Stimulated activated CD8-positive, alpha-beta memory T cell treated with anti-CD3 and anti-CD28 coated beads, Interleukin-4, amount 100 ng/mL, for 24 hours (primary cell): Measurements from ENCODE around the gene ISCU.
"Not testable (repeated sequence)": the region's sequence is repeated elsewhere in the genome, so short reads cannot be mapped to it uniquely, and the experiment has no call there.

Source experiments
- DNase-seq: peaks from one replicate; pipeline ENCODE4 v3.0.0-alpha.2; 2020; ENCODE audit warnings: low read depth

Gene ISCU

DNA sequence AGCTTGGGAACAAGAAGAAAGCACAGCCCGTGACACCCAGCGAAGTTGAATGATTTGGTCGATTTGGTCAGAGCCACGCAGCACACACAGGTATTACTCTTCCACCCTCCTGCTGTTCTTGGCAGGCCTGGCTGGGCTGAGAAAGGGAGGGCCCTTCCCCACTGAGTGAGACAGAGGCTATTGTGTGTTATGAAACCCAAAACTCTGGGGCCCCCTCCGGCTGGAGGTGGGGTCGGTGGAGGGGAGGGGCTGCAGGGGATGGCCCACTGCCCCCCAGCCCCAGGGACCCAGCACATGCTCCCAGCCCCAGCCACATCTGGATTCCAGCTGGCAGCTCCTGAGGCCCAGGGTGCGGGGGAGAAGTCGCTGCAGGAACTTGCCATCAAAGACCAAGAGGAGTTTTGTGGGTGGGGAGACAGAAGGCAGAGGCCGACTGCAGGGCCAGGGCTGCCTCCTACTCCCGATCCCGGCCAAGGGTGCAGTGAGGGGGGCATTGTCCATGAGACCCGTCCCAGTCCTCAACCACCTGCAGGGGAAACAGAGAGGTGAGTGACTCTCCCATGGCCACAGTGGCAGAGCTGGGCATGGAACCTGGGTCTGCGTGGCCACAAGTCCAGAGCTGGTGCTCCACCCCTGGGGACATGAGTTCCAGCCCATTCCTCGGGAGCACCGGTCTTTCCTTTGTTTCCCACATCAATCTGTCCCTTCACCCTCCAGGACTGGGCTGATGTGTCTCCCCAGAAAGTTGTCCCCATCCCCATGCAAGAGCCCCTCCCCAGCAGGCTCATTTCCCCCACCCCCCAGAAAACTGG is 26.8 kb downstream of the ISCU start:
- DNase-seq: no peak

DNA sequence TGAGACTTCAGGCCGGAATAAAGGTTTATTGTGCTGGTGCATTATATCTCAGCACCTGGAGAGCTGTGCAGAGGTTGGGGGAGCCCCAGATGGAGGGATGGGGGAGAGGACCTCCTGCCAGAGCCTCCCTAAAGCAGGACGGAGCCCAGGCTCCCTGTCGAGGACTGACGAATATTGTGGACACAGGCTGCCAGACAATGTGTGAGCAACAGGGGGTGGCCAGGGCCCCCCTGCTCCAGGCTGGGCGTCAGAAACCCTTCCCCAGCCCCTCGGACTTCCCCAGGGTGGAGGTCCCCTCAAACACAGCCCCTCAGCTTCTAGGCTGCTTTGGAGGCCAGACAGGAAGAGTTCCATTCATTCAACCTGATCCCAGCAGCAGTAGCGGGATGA is 27.4 kb downstream of the ISCU start:
- no peak for DNase-seq

DNA sequence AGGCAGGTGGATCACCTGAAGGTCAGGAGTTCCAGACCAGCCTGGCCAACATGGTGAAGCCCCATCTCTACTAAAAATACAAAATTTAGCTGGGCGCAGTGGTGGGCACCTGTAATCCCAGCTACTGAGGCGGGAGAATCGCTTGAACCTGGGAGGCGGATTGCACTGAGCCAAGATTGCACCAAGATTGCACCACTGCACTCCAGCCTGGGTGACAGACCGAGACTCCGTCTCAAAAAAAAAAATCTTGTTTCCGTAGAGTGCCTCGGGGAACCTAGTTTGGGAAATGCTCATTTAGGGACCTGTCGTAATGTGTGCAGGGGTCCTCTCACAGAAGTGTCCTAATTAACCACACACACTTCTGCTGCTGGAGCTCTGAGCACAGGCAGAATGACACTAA is 28.1 kb downstream of the ISCU start:
- DNase-seq: not testable (repeated sequence)

DNA sequence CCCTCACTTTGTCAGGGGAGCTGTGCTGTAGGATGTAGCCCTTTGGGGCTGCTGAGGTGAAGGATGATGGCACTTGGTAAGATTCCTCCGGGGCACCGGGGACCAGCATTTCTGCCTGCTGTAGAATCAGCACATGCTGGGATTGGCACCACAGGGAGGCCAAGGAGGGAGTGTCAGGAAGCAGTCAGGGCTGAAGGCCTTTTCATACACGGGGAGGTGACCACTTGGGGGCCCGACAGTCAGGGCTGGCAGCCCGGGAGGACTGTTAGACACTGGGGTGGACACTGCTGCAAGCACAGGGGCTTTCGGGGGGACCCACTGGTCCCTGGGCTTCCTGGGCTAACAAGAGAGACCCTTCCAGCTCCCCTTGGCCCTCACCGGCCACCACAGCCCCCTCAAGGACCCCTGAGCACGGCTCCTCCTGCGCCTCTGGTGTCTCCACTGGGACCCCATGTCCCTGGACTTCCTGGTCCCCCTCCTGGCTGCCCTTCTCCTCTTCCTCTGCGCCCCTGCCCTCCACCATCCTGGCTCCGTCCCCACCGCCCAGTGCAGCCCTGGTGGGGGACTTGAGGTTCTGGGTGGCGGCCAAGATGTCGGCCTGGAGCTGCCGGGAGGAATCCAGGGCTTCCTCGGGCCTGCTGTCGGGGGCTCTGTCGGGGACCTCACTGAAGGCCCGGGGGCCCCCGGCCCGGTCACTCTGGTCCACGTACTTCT is 29.0 kb downstream of the ISCU start:
- no peak for DNase-seq

DNA sequence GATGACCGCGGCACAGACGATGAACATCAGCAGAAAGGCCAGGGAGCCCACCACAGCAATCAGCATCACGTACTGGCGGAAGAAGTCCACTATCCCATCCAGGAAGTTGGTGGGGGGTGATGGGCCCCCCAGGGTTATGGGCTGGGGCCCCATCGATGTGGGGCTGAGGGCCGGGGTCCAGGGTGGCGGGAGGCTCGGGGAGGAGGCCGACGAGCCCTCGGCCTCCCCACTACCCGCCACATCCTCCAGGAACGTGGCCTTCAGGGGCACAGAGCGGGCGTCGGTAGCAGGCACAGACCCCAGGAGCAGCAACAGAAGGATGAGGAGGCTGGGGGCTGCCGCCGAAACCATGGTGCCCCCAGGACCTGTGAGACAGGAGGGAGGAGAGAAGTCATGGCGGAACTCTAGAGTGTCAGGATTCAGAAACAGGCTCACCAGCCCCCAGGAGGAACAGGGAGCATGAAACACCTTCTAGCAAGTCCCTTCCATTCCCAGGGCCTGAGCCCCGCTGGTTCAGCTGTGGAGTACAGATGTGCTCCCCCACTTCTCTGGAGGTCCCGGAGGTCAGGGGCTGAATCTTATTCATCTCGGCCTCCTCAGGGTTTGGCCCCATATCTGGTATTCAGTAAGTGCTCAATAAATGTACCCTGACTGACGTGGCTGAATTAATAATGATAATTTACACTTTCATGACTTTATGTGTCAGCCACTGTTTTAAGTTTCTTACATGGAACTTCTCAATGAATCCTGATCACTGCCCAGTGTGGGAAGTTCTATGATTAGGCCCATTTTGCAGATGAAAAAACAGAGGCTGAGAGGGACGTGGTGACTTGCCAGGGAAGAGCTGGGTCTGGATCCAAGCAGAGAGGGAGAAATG is 29.9 kb downstream of the ISCU start:
- DNase-seq: no peak

DNA sequence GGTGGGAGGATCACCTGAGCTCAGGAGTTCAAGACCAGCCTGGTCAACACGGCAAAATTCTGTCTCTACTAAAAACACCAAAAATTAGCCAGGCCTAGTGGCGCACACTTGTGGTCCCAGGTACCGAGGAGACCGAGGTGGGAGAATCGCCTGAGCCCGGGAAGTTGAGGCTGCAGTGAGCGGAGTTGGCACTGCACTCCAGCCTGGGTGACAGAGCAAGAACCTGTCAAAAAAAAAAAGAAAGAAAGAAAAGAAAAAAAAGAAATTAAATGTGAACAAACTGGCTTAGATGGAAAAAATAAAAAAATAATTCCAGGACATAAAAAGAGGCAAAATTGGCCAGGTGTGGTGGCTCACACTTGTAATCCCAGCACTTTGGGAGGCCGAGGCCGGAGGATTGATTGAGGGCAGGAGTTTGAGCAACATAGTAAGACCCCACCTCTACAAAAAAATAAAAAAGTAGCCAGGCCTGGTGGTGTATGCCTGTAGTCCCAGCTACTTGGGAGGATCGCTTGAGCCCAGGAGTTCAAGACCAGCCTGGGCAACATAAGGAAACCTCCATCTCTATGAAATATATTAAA is 32.0 kb downstream of the ISCU start:
- no peak for DNase-seq

DNA sequence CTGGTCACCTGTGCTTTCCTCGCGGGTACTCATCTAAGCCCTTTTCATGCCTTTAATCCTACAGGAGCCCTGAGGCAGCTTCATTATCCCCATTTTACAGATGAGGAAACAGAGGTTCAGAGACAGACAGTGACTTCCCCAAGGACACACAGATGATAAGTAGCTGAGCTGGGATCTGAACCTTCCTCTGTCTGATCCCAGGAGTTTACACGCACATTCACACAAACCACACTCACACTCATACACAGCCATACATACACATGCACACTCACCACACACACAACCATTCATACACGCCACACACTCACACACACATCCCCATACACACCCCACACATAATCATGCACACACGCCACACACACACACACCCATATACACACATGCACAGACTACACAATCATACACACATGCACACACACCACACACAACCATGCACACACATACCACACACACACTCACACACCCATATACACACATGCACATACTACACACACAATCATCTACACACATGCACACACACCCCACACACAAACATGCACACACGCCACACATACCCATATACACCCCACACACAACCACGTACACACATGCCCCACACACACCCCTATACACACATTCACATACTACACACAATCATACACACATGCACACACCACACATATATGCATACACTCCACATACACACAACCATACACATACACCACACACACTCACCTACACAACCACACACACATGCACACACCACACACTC is 32.7 kb downstream of the ISCU start:
- no peak for DNase-seq

DNA sequence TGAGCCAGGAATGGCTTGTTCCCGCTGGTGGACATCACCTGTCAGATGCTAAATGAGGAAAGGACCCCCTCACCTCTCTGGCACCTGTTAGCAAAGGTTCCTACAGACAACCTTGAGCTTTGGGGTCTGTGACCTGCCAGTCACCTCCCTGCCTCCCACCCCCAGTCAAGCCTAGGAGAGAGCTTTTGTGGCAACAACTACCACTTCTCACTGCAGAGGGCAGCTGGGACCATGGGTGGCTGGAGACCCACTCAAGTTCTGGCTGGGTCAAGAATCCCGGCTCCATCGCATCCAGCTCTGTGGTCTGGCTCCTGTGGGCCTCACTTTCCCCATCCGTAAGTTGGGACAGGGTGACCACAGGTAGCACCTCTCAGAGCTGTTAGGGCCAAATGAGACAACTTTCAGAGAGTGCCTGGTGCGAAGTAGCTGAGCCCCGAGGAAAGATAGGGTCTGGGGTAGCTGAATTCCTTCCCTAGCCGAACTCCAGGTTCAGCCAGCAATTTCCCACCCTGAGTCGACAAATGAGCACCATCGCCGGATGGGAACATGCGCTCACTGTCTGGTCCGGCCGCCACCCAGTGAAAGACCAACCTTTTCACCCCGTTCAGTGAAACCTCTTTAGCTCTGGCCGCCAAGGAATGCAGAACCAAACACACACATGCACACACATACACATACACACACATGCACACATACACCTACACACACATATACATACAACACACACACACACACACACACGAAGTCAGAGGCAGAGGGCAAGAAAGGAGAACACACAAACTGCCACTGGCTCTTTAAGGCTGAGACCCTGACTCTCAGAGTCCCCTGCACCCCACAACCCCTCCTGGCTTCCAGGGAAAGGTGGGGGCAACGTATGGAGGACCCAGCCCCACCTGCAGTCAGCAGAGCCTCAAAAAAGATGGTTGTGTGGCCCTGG is 33.6 kb downstream of the ISCU start:
- DNase-seq: no peak

DNA sequence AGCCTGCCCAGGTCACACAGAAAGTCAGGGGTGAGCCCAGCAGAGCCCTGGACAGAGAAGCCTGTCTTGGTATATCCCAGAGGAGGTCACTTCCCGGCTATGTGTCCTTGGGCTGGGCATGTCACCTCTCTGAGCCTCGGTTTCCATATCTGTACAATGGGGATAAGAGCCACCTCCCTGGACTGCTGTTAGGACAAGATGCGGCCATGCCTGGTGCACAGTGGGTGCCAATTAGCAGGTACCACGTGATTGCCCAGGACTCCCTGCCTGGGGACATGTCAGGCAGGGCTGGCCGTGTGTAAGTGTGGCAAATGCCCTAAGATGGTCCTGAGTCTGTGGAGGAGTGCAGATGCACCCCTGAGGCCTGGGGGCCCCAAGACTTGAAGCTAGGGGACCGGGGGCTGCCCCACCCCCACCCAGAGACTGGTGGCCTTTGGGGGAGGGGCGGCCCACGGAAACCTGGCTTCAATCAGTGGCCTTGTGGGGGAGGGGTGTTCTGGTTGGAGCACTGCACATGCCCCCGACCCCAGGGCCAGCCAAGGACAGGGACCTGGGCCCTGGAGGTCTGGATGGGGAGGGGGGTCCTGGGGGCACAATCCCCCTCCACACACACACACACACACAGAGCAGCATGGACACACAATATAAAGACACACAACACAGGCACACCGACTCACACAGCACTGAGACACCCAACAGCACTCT is 34.6 kb downstream of the ISCU start:
- no peak for DNase-seq

DNA sequence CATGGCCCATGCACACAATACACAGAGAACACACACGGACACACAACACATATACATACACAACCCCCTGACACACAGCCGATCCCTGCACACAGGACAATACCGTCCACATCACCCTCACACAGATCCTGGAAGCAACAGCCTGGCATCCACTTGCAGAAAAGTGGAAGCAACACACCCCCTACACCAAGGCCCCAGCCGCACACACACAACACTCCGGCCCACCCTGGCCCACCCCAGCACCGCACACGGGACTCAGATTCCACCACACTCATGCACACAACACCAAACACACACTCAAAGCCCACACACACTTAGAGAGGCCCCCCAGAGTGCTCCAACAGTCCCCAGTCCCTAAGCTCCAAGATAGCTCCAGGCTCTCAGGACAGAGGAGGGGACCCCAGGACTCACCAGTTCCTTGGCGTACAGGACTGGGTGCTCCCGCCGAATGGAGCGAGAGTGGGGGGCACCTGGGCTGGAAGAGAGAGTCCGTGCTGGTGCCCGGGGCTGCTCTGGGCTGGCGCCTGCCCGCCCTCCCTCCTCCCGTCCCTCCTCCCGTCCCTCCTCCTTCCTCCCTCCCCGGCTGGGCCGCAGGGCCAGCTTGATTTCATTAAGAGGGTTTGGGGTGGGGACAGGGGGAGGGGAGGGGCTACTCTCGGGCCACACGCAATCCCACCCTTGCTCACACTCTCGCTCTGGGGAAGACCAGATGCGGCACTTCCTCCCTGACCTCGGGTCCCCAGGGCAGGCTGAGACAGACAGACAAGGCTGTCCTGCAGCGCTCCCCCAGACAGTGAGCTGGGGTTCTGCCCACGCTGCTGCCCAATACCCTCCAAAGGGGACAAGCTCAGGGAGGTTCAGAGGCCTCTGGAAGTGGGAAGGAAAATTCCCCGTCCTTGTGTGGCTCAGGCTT is 35.4 kb downstream of the ISCU start, which contains the start of gene TMEM119:
Gene TMEM119 (minus strand): TSS at position 526 of the 913 bp plus-strand sequence. CDS start 5,701 bp downstream, outside the sequence.
- no peak for DNase-seq

DNA sequence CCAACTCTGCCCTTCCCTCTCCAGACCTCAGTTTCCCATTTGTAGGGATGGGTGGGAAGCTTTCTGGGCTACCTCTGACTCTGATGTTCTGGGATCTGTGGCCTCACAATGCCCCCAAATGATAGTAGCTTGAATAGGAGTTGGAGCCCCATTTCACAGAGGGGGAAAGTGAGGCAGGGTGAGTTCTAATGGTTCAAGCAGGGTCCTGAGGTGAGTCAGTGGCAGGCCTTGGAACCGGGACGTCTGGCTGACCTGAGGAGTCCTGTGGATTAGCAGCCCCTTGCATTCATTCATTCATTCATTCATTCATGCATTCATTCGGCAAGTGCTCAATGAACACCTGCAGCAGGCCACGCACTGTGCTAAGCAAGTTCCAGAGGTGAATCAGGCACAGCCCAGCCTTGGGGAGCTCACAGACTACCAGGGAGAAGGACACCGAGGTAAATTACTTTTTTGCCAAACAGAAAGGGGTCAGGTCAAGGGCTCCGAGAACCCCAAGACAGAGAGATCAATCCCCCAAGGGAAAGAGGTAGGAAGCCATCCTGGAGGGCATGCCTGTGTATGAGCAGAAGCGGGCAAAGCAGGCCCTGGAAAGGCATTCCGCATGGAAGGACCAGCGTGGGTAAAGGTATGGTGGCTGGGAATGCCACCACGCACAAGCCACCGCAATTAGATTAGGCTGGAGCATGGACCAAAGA is 36.3 kb downstream of the ISCU start:
- no peak for DNase-seq

DNA sequence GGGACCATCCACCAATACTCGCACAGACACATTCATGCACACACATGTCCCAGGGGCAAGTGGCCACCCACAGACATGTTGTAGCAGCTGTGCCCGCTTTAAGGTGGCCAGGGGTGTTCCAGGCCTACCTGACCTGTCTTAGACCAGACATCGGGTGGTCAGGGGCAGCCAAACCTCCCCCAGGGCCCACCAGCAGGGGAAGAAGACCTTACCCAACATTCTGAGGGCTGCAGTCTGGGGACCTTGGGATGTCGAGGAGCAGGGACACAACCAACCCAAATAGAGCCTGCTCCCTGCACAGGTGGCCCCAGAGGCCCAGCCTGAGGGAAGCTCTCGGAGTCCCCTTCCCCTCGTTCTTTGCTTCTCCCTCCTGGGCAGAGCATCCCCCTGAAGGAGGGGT is 37.1 kb downstream of the ISCU start:
- no peak for DNase-seq

DNA sequence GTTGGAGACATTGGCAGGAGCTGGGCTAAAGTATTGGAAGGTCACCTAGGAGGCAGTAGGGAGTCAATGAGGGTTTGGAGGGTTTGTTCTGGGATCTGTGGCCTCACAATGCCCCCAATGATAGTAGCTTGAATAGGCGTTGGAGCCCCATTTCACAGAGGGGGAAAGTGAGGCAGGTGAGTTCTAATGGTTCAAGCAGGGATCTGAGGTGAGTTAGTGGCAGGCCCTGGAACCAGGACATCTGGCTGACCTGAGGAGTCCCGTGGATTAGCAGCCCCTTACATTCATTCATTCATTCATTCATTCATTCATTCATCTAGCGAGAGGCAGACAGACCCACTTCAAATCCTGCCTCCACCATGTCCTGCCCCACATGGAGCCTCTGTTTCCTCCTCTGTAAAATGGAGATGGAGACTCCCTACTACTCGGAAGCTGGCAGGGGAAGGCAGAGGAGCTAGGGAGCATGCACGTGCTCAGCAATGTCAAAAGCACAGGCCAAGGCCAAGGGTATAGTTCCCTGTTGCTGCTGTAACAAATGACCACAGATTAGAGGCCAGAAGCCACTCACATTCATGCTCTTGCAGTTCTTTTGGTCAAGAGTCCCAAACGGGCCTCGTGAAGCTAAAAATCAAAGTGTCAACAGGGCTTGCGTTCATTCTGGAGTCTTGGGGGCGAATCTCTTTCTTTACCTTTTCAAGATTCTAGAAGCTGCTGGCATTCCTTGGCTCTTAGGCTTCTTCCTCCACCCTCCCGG is 37.7 kb downstream of the ISCU start:
- DNase-seq: no peak

DNA sequence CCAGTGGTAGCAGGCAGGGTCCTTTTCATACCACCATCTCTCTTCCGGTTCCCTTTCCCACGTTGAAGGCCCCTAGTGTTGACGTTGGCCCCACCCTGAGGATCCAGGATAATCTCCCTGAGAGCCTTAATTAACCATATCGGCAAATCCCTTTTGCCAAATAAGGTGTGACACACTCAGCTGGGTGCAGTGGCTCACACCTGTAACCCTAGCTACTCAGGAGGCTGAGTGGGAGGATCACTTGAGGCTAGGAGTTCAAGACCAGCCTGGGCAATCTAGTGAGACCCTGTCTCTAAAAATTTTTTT is 38.3 kb downstream of the ISCU start:
- DNase-seq: no peak

DNA sequence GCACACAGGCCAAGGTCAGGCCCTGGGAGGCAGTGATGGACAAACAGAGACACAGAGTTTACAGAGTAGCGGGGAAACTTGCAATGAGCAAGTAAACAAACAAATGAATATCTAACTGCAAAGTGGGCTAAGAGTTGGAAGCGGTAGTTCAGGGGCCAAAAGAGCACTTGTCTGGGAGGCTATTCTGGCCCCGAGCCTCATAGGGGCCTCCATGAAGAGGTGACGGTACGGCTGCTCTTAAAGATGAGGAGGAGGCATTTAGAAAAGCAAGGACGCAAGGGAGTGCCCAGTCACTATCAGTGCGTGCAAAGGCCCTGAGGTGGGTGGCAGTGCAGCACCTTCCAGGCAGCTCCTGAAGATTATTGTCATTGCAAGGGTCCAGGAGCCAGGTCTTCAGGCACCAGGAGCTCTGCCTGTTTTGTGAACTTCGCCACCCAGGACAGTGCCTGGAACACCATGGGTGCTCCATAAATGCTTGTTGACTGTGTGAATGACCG is 39.9 kb downstream of the ISCU start:
- DNase-seq: no peak

DNA sequence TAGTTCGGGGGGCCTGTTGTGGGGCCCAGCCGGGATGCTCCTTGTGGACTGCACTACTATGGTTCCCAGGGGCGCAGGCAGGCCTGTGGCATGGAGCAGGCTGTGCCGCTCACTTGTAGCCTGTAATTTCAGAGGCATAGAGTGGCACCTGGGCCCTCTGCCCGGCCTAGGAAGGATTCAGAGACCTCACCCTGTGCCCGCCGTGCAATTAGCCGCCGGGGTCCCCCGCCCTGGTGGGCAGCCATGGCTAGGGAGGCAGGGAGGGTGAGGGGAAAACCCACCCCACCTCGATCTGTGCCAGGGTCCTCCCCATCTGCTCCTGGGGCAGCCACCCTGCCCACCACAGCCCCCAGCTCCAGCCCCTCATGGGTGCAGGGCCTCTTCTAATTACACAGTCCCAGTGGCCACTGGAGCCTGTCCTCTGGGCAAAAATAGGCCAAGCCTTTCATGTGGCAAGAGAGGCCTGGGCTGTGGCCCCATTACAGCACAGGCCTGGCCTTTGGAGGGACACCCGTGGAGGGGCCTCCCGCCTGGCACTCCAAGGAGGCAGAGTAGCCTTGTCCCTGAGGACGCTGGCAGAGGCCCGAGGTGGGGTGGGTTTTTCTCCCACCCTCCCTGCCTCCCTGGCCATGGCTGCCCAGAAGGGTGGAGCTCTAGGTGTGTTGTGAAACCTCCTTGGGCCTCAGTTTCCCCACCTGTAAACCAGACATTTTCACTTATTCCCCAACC is 40.7 kb downstream of the ISCU start:
- no peak for DNase-seq
